ENCODE data around the gene LGR5. TPM values are rescaled to one million over a fixed set of nuclear protein-coding genes. Genes with fewer than 3 reads are reported as not detected.

LGR5 gene
- total and polyA plus RNA-seq, 9 of the 15 experiments (the other 6 are each of a cell fraction or from before 2014, with no cell fraction given) = not detected

DNA sequence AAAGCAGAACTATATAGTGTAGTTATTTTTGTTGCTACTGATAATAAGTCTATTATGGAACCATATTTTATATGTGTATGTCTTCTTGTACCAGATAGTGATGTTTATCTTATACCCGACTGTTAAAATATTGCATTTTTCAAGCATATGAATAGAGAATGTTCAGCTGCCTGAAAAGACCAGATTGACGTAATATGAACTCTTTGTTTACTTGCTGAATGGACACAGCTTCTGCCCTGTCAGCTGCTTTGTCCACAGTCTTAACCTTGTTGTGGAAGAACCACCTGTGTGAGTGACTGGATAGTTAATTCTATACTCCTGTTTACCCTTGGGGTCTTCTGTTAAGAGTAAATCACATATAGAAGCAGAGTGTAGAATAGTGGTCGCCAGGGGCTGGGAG lies 109.3 kb downstream of the LGR5 start:
- BruUV-seq (replicated peaks) = no TSS peak
- Histone ChIP-seq H3K4me3 (no peak overlapping the region), H3K4me1 (replicated peaks in 1 of 2; ENCODE audit: control insufficient read depth in 2 of 2, insufficient read depth in 2 of 2, low read length in 2 of 2) (no peaks in the 10 kb centered on the region), H3K9me3 (replicated peaks; ENCODE audit: control insufficient read depth, insufficient read depth, low read depth, low read length) (no peaks in the 10 kb centered on the region), H3K9me1 (ENCODE audit: control insufficient read depth, insufficient read depth, low read length) (no peaks in the 10 kb centered on the region), H3K27me3 (ENCODE audit: control insufficient read depth in 2 of 2, insufficient read depth in 2 of 2, low read length in 2 of 2) (no peaks in the 10 kb centered on the region), H3K9ac (ENCODE audit: insufficient read depth in 1 of 2, low read depth in 2 of 2, low read length in 2 of 2) (no peak overlapping the region), H3K4me2 (ENCODE audit: insufficient read depth, low read length) (no peak overlapping the region), H4K20me1 (replicated peaks; ENCODE audit: control insufficient read depth, insufficient read depth, low read length) (no peaks in the 10 kb centered on the region), H3K79me2 (ENCODE audit: control insufficient read depth, insufficient read depth, low read length) (no peaks in the 10 kb centered on the region), H2AFZ (ENCODE audit: low read depth, low read length) (no peak overlapping the region), H3K27ac (ENCODE audit: extremely low read depth, low read depth, low read length) (no peak overlapping the region), H3K36me3 (ENCODE audit: control insufficient read depth, insufficient read depth, low read length) (no peaks in the 10 kb centered on the region)
- CTCF ChIA-PET (ENCODE audit: low intra/inter-chr PET ratio) = no interaction called here
- in situ Hi-C loops (cut with MboI) (no loop called here), intact Hi-C loops (cut with micrococcal nuclease) (no loop called here)
- 14% methylated on average over 3 of the region's 3 CpGs for WGBS (ENCODE audit: insufficient coverage, low coverage, missing lambda C conversion rate)
- FAIRE-seq (no peak), DNase-seq (ENCODE audit: extremely low read depth in 1 of 4, low spot score in 3 of 4) (no peak), ATAC-seq (no peak)
- POLR2A ChIA-PET = interaction anchor here (0.7 kb wide), 1 partner anchor 55 kb away, joined by 4 read pairs; no protein-coding TSS in a partner anchor
- TF ChIP-seq TAF15 (IDR thresholded peaks at IDR 0.05; ENCODE audit: low read depth, low read length) (no peak), ZC3H8 (IDR thresholded peaks at IDR 0.05) (no peak), ZNF197 (CRISPR knock-in tag; IDR thresholded peaks at IDR 0.05; ENCODE audit: low read depth) (no peak)
- TF ChIP-seq, protein P1, sequence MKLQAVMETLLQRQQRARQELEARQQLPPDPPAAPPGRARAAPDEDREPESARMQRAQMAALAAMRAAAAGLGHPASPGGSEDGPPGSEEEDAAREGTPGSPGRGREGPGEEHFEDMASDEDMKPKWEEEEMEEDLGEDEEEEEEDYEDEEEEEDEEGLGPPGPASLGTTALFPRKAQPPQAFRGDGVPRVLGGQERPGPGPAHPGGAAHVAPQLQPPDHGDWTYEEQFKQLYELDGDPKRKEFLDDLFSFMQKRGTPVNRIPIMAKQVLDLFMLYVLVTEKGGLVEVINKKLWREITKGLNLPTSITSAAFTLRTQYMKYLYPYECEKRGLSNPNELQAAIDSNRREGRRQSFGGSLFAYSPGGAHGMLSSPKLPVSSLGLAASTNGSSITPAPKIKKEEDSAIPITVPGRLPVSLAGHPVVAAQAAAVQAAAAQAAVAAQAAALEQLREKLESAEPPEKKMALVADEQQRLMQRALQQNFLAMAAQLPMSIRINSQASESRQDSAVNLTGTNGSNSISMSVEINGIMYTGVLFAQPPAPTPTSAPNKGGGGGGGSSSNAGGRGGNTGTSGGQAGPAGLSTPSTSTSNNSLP (IDR thresholded peaks at IDR 0.05; ENCODE audit: borderline replicate concordance, low read depth, low read length) = no peak

Measured in K562 (cell line).